ENCODE measurements around the gene OR5AR1.
A peak's percentile ranks its signal among the peaks of the same experiment; 100 is the strongest.
"Not testable (repeated sequence)": the region's sequence is repeated elsewhere in the genome, so short reads cannot be mapped to it uniquely, and the experiment has no call there.

OR5AR1 gene

GRCh38 chr11:56663386-56663785 lies at the start of gene OR5AR1:
TSS of gene OR5AR1 (plus strand) at chr11:56663686. CDS start at chr11:56663686, 0 bp downstream.
- no peak for DNase-seq

GRCh38 chr11:56624661-56625110 lies 38.8 kb upstream of the OR5AR1 start:
- peak; percentile 49 for DNase-seq

GRCh38 chr11:56625946-56626345 lies 37.5 kb upstream of the OR5AR1 start:
- DNase-seq, result no peak

GRCh38 chr11:56632329-56632728 lies 31.2 kb upstream of the OR5AR1 start:
- DNase-seq, result no peak

- DNase-seq, result no peak
Observed at GRCh38 chr11:56636861-56637260, 26.6 kb upstream of the OR5AR1 start.

GRCh38 chr11:56637500-56637899 lies 26.0 kb upstream of the OR5AR1 start:
- DNase-seq, result no peak

- DNase-seq, result no peak
Observed at GRCh38 chr11:56642339-56642738, 21.1 kb upstream of the OR5AR1 start, which contains the start of gene OR5AP2. TSS of gene OR5AP2 (minus strand) at chr11:56642439. CDS start at chr11:56642439, 0 bp downstream.

- no peak for DNase-seq
Observed at GRCh38 chr11:56659755-56660154, 3.7 kb upstream of the OR5AR1 start.

- no peak for DNase-seq
Observed at GRCh38 chr11:56670984-56671383, 7.5 kb downstream of the OR5AR1 start.

GRCh38 chr11:56688554-56689100 lies 25.1 kb downstream of the OR5AR1 start:
- no peak for DNase-seq

- not testable (repeated sequence) for DNase-seq
Observed at GRCh38 chr11:56691179-56691578, 27.7 kb downstream of the OR5AR1 start.

GRCh38 chr11:56693428-56693827 lies 29.9 kb downstream of the OR5AR1 start:
- DNase-seq, result no peak

- no peak for DNase-seq
Observed at GRCh38 chr11:56698795-56699194, 35.3 kb downstream of the OR5AR1 start, which contains the start of gene OR9G1. TSS of gene OR9G1 (plus strand) at chr11:56699095. CDS start at chr11:56700388, 1,293 bp downstream.

- DNase-seq, result no peak
Observed at GRCh38 chr11:56700242-56700913, 36.9 kb downstream of the OR5AR1 start.

- no peak for DNase-seq
Observed at GRCh38 chr11:56700914-56701485, 37.5 kb downstream of the OR5AR1 start.

GRCh38 chr11:56705784-56706396 lies 42.4 kb downstream of the OR5AR1 start:
- DNase-seq, result no peak

GRCh38 chr11:56706486-56706885 lies 43.0 kb downstream of the OR5AR1 start:
- no peak for DNase-seq

- DNase-seq, result no peak
Observed at GRCh38 chr11:56714206-56714605, 50.7 kb downstream of the OR5AR1 start.

All from hematopoietic multipotent progenitor cell treated with erythropoietin and hydrocortisone succinate and interleukin-3 and kit ligand, for 8 days (in vitro differentiated cells).